Measurements from ENCODE around the gene SYTL2.

DNA sequence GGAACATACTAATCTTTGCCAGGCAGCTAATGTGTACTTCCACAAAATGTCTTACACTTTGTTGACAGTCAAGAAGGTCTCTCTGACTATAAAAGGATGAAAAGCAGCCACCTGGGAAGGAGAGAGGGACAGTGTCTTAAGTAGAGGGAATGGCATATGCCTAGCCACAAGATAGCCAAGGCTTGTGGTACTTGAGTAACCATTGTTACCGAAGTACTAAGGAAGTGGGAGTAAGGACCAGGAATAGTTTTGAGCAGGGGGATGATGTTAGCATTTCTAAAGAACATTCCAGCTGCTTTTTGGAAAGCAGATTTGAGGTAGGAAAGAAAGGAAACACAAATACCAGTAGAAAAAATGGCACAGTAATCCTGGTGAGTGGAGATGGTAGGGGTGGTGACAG is 159.8 kb downstream of the SYTL2 start:
- TF ChIP-seq, protein P1, sequence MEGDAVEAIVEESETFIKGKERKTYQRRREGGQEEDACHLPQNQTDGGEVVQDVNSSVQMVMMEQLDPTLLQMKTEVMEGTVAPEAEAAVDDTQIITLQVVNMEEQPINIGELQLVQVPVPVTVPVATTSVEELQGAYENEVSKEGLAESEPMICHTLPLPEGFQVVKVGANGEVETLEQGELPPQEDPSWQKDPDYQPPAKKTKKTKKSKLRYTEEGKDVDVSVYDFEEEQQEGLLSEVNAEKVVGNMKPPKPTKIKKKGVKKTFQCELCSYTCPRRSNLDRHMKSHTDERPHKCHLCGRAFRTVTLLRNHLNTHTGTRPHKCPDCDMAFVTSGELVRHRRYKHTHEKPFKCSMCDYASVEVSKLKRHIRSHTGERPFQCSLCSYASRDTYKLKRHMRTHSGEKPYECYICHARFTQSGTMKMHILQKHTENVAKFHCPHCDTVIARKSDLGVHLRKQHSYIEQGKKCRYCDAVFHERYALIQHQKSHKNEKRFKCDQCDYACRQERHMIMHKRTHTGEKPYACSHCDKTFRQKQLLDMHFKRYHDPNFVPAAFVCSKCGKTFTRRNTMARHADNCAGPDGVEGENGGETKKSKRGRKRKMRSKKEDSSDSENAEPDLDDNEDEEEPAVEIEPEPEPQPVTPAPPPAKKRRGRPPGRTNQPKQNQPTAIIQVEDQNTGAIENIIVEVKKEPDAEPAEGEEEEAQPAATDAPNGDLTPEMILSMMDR (IDR thresholded peaks at IDR 0.05), result no peak
- TF ChIP-seq POLR2AphosphoS5 (IDR thresholded peaks at IDR 0.05) (no peak), POLR2A (IDR thresholded peaks at IDR 0.05) (no peak)

Measured in stomach (tissue), 4 donors.